ENCODE results near the gene GRK1.
"Not testable (repeated sequence)": the region's sequence is repeated elsewhere in the genome, so short reads cannot be mapped to it uniquely, and the experiment has no call there.

Gene GRK1

GRCh38 chr13:113743366-113744195 lies 76.6 kb downstream of the GRK1 start:
- no peak for DNase-seq (ENCODE audit: low read depth)

DNA sequence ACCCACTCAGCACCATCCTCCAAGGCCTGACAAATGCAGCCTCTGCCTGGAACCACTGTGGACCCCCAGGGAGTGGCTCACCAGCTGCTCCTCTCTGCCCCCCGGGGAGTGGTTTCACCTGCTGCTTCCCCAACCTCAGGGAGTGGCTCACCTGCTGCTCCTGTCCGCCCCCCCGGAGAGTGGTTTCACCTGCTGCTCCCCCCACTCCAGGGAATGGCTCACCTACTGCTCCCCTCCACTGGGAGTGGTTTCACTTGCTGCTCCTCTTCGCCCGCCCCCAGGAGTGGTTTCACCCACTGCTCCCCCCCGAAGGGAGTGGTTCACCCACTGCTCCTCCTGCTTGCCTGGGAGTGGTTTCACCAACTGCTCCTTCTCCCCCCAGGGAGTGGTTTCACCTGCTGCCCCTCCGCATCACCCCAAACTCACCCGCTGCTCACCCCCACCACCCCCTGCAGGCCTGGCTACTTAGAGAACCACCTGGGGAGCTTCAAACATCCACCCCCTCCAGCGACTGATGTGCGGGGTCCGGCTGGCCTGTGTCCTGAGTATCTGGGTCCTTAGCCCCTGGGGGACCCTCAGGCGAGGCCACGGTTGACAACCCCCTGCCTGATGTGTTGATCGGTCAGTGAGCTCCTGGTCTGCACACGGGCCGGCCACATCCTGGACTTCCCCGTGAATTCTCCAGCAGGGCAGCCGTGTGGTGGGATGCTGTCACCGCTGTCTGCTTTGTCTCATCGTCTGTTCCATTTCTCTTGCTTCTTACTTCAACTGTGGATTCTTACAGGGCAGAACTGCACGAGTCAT lies 77.4 kb downstream of the GRK1 start:
- DNase-seq (ENCODE audit: low read depth), result no peak

- no peak for DNase-seq (ENCODE audit: low read depth)
Observed at GRCh38 chr13:113745059-113745458, 78.0 kb downstream of the GRK1 start.

DNA sequence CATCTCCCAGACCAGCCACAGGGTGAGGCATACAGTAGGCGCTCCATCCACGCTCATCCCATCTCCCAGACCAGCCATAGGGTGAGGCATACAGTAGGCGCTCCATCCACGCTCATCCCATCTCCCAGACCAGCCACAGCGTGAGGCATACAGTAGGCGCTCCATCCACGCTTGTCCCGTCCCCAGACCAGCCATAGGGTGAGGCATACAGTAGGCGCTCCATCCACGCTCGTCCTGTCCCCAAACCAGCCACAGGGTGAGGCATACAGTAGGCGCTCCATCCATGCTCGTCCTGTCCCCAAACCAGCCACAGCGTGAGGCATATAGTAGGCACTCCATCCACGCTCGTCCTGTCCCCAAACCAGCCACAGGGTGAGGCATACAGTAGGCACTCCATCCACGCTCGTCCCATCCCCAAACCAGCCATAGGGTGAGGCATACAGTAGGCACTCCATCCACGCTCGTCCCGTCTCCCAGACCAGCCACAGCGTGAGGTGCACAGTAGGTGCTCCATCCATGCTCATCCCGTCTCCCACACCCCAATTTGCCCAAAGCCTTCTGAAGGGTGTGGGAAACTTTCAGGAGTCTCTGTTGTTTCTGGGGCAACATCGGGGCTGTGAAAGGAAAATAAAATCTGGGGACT lies 78.6 kb downstream of the GRK1 start:
- not testable (repeated sequence) for DNase-seq (ENCODE audit: low read depth)

DNA sequence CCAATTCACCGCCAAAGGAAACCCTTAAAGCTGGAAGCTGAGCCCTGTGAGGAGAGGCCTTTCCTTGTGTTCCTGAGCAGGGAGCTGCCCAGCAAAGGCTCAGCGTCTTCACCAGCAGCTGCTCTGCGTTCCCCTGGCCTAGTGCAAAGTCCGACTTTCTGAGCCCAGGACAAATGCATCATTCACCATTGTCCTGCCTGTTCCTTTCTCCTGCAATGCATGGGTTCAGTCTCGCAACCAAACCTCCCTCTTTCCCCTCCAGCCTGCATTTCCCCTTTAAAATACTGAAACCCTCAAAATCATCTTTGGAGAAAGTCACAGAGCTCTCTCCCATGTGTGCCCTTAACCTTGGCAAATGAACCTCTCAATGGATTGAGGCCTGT lies 79.1 kb downstream of the GRK1 start:
- no peak for DNase-seq (ENCODE audit: low read depth)

- no peak for DNase-seq (ENCODE audit: low read depth)
Observed at GRCh38 chr13:113746671-113747070, 79.7 kb downstream of the GRK1 start.

GRCh38 chr13:113747291-113747833 lies 80.3 kb downstream of the GRK1 start:
- DNase-seq (ENCODE audit: low read depth), result no peak

- DNase-seq (ENCODE audit: low read depth), result no peak
Observed at GRCh38 chr13:113748101-113748861, 81.3 kb downstream of the GRK1 start.

DNA sequence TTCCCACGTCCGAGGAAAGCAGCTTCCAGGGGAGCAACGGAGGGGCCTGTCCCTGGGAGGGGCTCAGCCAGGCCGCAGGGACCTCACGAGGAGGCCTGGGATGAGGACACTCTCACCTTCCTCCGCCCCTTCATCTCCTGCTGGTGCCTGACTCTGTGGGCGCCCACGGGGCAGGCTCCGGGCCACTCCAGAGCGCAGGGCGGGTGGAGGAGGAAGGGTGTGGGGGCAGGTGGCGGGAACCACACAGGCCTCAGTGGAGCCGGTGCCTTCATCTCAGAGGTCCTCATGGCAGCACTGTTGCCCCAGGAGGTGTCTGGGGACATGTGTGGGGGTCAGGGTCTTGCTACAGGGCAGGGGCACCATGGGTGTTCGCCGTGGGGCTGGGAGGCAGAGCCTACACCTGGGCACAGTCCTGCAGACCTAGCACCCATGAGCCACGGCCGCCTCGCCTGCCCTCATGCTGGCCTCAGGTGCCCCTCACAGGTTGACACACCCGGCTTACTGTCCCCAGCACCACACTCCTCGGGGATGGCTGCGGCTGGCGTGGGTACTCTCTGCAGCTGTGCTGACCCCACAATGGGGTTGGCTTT lies 81.9 kb downstream of the GRK1 start:
- no peak for DNase-seq (ENCODE audit: low read depth)

- no peak for DNase-seq (ENCODE audit: low read depth)
Observed at GRCh38 chr13:113749507-113749906, 82.5 kb downstream of the GRK1 start.

GRCh38 chr13:113749967-113750366 lies 82.9 kb downstream of the GRK1 start:
- no peak for DNase-seq (ENCODE audit: low read depth)

DNA sequence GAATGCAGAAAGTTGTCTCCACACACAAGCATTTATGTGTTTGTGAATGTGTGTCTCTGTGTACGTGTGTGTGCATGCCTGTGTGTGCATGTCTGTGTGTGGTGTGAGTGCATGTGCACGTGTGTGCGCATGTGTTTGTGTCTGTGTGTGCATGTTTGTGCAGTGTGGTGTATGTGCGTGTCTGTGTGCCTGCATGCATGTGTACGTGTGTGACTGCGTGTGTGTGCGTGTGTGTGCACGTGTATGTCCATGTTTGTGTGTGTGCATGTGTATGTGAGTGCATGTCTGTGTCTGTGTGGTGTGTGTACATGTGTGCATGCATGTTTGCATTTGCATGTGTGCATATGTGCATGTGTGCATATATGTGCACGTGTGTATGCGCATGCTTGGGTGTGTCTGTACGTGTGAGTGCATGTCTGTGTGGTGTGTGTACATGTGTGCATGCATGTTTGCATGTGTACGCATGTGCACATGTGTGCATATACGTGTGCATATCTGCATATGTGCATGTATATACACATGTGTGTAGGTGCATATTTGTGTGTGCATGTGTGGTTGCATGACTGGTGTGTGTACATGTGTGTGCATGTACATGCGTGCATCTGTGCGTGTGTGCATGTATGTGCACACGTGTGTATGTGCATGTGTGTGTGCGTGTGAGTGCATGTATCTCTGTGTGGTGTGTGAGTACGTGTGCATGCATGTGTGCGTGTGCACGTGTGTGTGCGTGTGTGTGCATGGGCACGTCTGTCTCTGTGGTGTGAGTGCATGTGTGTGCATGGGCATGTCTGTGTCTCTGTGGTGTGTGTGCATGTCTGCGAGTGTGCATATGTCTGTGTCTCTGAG lies 83.8 kb downstream of the GRK1 start:
- DNase-seq (ENCODE audit: low read depth), result no peak

DNA sequence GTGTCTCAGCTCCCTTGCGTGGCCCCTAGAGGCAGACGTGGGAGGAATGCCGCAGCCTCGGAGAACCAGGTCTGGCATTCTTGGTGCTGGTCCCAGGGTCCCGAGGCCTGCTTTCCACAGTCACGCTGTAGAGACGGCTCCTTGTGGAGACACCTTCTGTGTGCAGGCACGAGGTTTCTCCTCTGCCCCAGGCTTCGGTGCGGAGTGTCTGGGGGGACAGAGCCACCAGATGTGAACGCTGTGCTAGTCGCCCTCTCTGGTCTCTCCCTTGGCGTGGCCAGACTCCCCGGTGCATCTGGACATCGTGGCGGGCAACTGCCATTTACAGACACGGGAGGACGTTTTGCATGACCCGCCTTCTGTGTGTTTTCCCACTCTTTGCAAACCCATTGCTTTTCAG lies 84.5 kb downstream of the GRK1 start:
- DNase-seq (ENCODE audit: low read depth), result no peak

DNA sequence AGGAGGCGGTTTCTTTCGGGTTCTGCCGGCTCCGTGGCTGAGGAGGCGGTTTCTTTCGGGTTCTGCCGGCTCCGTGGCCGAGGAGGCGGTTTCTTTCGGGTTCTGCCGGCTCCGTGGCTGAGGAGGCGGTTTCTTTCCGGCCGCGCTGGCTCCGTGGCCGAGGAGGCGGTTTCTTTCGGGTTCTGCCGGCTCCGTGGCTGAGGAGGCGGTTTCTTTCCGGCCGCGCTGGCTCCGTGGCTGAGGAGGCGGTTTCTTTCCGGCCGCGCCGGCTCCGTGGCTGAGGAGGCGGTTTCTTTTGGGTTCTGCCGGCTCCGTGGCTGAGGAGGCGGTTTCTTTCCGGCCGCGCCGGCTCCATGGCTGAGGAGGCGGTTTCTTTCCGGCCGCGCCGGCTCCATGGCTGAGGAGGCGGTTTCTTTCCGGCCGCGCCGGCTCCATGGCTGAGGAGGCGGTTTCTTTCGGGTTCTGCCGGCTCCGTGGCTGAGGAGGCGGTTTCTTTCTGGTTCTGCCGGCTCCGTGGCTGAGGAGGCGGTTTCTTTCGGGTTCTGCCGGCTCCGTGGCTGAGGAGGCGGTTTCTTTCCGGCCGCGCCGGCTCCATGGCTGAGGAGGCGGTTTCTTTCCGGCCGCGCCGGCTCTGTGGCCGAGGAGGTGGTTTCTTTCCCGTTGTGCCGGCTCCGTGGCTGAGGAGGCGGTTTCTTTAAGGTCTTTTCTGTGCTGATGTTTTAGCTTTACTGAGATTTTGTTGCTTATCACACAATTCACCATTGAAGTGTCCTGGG lies 85.4 kb downstream of the GRK1 start:
- not testable (repeated sequence) for DNase-seq (ENCODE audit: low read depth)

DNA sequence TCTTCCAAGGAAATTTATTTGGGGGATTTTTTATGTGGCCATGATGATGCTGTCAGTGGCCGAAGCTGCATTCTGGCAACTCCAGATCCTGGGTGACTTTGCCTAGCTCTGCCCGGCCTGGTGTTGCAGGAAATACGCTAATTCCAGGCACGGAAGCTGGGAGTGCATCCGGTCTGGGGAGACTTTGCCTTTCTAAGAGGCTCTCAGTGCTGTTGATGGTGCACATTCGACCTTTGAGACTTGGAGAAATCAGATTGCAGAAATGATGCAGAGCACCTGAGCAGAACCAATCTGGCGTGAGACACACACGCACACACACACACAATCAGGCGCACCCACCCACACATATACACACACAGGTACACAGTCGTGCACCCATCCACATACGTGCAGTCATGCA lies 86.2 kb downstream of the GRK1 start:
- DNase-seq (ENCODE audit: low read depth), result no peak

DNA sequence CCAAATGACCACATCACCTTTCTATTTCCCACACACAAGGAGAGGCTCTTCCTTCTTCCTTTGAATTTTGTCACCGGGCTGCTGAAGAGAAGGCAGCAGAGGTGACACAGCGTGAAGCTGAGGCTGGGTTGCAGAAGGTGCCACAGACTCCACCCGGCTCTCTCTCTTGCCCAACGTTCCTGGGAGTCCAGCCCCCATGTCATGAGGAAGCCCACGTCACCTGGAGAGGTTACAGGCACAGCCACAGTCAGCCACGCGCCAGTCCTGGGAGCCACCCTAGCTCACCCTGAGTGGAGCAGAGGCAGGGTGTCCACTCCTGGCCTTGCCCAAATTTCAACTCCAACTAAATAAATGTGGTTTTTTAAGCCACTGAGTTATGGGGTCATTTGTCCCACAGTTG lies 87.2 kb downstream of the GRK1 start:
- no peak for DNase-seq (ENCODE audit: low read depth)

DNA sequence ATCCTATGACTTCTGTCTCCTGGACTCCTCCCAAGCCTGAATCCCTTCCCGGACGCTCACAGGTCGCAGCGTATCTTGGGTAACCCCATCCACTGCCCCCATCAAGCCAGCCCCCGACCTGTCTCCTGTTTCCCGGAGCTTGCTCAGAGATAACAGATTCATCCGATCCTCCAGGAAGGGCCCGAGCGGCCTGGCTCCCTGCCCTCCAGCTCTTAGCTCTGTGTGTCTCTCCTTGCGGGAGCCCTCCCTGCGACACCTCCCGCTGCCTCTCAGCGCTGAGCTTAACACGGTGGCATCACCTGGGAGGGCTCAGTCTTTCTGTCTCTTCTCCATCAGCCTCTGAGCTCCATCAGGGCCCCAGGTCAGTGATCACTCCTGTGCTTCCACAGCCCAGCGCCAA lies 87.7 kb downstream of the GRK1 start:
- no peak for DNase-seq (ENCODE audit: low read depth)

DNA sequence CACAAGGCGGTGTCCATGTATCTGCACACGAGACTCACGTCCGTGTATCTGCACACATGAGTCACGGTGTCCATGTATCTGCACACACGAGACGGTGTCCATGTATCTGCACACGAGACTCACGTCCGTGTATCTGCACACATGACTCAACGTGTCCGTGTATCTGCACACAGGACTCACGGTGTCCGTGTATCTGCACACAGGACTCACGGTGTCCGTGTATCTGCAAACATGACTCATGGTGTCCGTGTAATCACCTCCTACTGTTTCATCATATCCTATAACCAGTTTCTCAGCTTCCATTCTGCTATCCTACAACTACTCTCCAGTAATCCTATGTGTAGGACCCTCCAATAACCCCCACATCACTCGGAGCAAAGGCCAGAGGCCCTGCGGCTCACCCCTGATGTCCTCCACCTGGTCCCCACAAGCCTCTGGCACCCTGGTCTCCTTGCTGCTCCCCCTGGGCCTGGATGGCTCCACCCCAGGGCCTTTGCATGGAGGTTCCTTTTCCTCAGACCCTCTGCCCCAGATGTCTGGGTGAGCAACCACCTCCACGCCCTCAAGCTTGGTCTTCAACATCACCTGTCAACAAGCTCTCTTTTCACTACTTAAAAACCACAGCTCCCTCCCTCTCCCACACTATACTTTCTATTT lies 89.5 kb downstream of the GRK1 start:
- no peak for DNase-seq (ENCODE audit: low read depth)
